Astrocyte (in vitro differentiated cells and primary cell): ENCODE measurements around the gene PLEKHG4B. TPM values are rescaled to one million over a fixed set of nuclear protein-coding genes. Genes with fewer than 3 reads are reported as not detected.
A peak's percentile ranks its signal among the peaks of the same experiment; 100 is the strongest.
"Not testable (repeated sequence)": the region's sequence is repeated elsewhere in the genome, so short reads cannot be mapped to it uniquely, and the experiment has no call there.

Experiments used
- DNase-seq: peaks from one replicate; pipeline ENCODE4 v3.0.0-alpha.2; 2010; ENCODE audit warnings: low read depth
- FAIRE-seq: peaks from 2 replicates; lab custom pipeline; 2011; peaks lifted over from hg19 to GRCh38; lab: Jason Lieb, UNC
- H2AFZ ChIP-seq: 2 replicates; pipeline ENCODE4 v1.6.0; 2012; ENCODE audit warnings: low read depth, low read length, inconsistent platforms
- H3K27ac ChIP-seq: 2 replicates; pipeline ENCODE4 v1.5.1; 2011; ENCODE audit warnings: low read depth, low read length, inconsistent platforms
- H3K27me3 ChIP-seq: 2 replicates; pipeline ENCODE4 v1.6.0; 2011; ENCODE audit warnings: low read length, inconsistent platforms; ENCODE audit not compliant: insufficient read depth
- H3K36me3 ChIP-seq: 2 replicates; pipeline ENCODE4 v1.5.1; 2011; ENCODE audit warnings: low read length, inconsistent platforms; ENCODE audit not compliant: insufficient read depth
- H3K4me1 ChIP-seq: 2 replicates; pipeline ENCODE4 v1.5.1; 2011; ENCODE audit warnings: low read length, inconsistent platforms; ENCODE audit not compliant: insufficient read depth
- H3K4me2 ChIP-seq: 2 replicates; pipeline ENCODE4 v1.6.0; 2012; ENCODE audit warnings: low read length, inconsistent platforms
- H3K4me3 ChIP-seq: 2 replicates; pipeline ENCODE4 v1.5.1; 2011; ENCODE audit warnings: low read depth, mild to moderate bottlenecking, low read length, inconsistent platforms; ENCODE audit not compliant: insufficient read depth
- H3K79me2 ChIP-seq: 2 replicates; pipeline ENCODE4 v1.6.0; 2012; ENCODE audit warnings: mild to moderate bottlenecking, low read length, inconsistent platforms; ENCODE audit not compliant: insufficient read depth
- H3K9ac ChIP-seq: 2 replicates; pipeline ENCODE4 v1.6.0; 2012; ENCODE audit warnings: mild to moderate bottlenecking, low read length, inconsistent platforms
- H3K9me3 ChIP-seq: 2 replicates; pipeline ENCODE4 v1.5.1; 2012; ENCODE audit warnings: low read depth, mild to moderate bottlenecking, low read length, inconsistent platforms; ENCODE audit not compliant: insufficient read depth
- H4K20me1 ChIP-seq: 2 replicates; pipeline ENCODE4 v1.6.0; 2012; ENCODE audit warnings: low read length, inconsistent platforms; ENCODE audit not compliant: insufficient read depth
- H3K27ac Mint-ChIP-seq: one replicate; pipeline ENCODE4 v1.8.0; 2021; ENCODE audit warnings: mild to moderate bottlenecking, mixed read lengths; ENCODE audit not compliant: unreplicated experiment
- H3K27me3 Mint-ChIP-seq: one replicate; pipeline ENCODE4 v1.8.0; 2021; ENCODE audit warnings: low read depth, mixed read lengths; ENCODE audit not compliant: unreplicated experiment
- H3K36me3 Mint-ChIP-seq: one replicate; pipeline ENCODE4 v1.8.0; 2021; ENCODE audit warnings: low read depth, mixed read lengths; ENCODE audit not compliant: unreplicated experiment
- H3K4me1 Mint-ChIP-seq: one replicate; pipeline ENCODE4 v1.8.0; 2021; ENCODE audit warnings: low read depth, mixed read lengths; ENCODE audit not compliant: unreplicated experiment
- H3K4me3 Mint-ChIP-seq: one replicate; pipeline ENCODE4 v1.8.0; 2021; ENCODE audit warnings: mild to moderate bottlenecking, moderate library complexity, mixed read lengths; ENCODE audit not compliant: unreplicated experiment
- H3K9me3 Mint-ChIP-seq: one replicate; pipeline ENCODE4 v1.8.0; 2021; ENCODE audit warnings: mild to moderate bottlenecking, mixed read lengths; ENCODE audit not compliant: unreplicated experiment
- CTCF ChIP-seq: IDR thresholded peaks from 2 replicates; pipeline ENCODE4 v1.5.1; 2011; ENCODE audit warnings: low read depth, mild to moderate bottlenecking, inconsistent platforms, low read length, moderate library complexity; ENCODE audit not compliant: insufficient read depth
- EZH2 ChIP-seq: IDR thresholded peaks from 2 replicates; pipeline ENCODE4 v1.6.1; 2012; ENCODE audit warnings: mild to moderate bottlenecking, low read length, inconsistent platforms; ENCODE audit not compliant: insufficient read depth
- total RNA-seq: library from RNA; stranded (reverse); gene quantifications from 2 replicates; pipeline ENCODE4 v1.2.1, GENCODE V29; 2021

The PLEKHG4B gene
- total RNA-seq, 1 donor from 2014 or later = 8.1 TPM

- H3K4me2 ChIP-seq = peak overlapping the region; percentile 85
- Mint-ChIP-seq H3K4me1 (peaks cover 8% of the 10 kb centered on the region), H3K27ac (no peak overlapping the region), H3K27me3 (peaks cover 42% of the 10 kb centered on the region), H3K36me3 (no peaks in the 10 kb centered on the region), H3K4me3 (no peak overlapping the region), H3K9me3 (no peaks in the 10 kb centered on the region)
- no peaks in the 10 kb centered on the region for H3K4me1 ChIP-seq
- H3K79me2 ChIP-seq = no peaks in the 10 kb centered on the region
- no peaks in the 10 kb centered on the region for H3K9me3 ChIP-seq
- no peak overlapping the region for H3K4me3 ChIP-seq
- FAIRE-seq = no peak
- H3K36me3 ChIP-seq = no peaks in the 10 kb centered on the region
- no peak overlapping the region for H3K9ac ChIP-seq
- no peak for DNase-seq
- peaks cover 14% of the 10 kb centered on the region for H3K27me3 ChIP-seq
- no peak overlapping the region for H3K27ac ChIP-seq
- H2AFZ ChIP-seq = no peak overlapping the region
- TF ChIP-seq EZH2 (no peak), CTCF (no peak)
- H4K20me1 ChIP-seq = no peaks in the 10 kb centered on the region
Observed at GRCh38 chr5:54876-55569, 36.9 kb upstream of the PLEKHG4B start.

- Mint-ChIP-seq H3K27ac (no peak overlapping the region), H3K4me1 (peaks cover 8% of the 10 kb centered on the region), H3K36me3 (no peaks in the 10 kb centered on the region), H3K4me3 (no peak overlapping the region), H3K9me3 (peaks cover 6% of the 10 kb centered on the region), H3K27me3 (peaks cover 30% of the 10 kb centered on the region)
- H3K9ac ChIP-seq = no peak overlapping the region
- peak; percentile 17 for FAIRE-seq
- peaks cover 8% of the 10 kb centered on the region for H3K27me3 ChIP-seq
- TF ChIP-seq CTCF (no peak), EZH2 (no peak)
- H3K4me1 ChIP-seq = no peaks in the 10 kb centered on the region
- no peaks in the 10 kb centered on the region for H3K36me3 ChIP-seq
- no peak overlapping the region for H2AFZ ChIP-seq
- no peak overlapping the region for H3K4me2 ChIP-seq
- H3K9me3 ChIP-seq = no peaks in the 10 kb centered on the region
- peak; percentile 26 for DNase-seq
- H3K27ac ChIP-seq = no peak overlapping the region
- no peaks in the 10 kb centered on the region for H4K20me1 ChIP-seq
- H3K79me2 ChIP-seq = no peaks in the 10 kb centered on the region
- no peak overlapping the region for H3K4me3 ChIP-seq
Observed at GRCh38 chr5:56561-57290, 35.2 kb upstream of the PLEKHG4B start.

- H3K4me3 Mint-ChIP-seq, H3K27ac ChIP-seq, H3K4me2 ChIP-seq, H3K36me3 Mint-ChIP-seq, H4K20me1 ChIP-seq, H3K9ac ChIP-seq, H3K4me1 ChIP-seq, H3K27me3 ChIP-seq, H3K27ac Mint-ChIP-seq, H3K4me3 ChIP-seq, H3K79me2 ChIP-seq, H2AFZ ChIP-seq, H3K4me1 Mint-ChIP-seq, H3K9me3 ChIP-seq, FAIRE-seq, H3K9me3 Mint-ChIP-seq, H3K36me3 ChIP-seq, DNase-seq: not testable (repeated sequence)
- H3K27me3 Mint-ChIP-seq = peaks cover 40% of the 10 kb centered on the region
Observed at GRCh38 chr5:60250-60649, 31.7 kb upstream of the PLEKHG4B start.
